ENCODE data around the gene SH3D19.

DNA sequence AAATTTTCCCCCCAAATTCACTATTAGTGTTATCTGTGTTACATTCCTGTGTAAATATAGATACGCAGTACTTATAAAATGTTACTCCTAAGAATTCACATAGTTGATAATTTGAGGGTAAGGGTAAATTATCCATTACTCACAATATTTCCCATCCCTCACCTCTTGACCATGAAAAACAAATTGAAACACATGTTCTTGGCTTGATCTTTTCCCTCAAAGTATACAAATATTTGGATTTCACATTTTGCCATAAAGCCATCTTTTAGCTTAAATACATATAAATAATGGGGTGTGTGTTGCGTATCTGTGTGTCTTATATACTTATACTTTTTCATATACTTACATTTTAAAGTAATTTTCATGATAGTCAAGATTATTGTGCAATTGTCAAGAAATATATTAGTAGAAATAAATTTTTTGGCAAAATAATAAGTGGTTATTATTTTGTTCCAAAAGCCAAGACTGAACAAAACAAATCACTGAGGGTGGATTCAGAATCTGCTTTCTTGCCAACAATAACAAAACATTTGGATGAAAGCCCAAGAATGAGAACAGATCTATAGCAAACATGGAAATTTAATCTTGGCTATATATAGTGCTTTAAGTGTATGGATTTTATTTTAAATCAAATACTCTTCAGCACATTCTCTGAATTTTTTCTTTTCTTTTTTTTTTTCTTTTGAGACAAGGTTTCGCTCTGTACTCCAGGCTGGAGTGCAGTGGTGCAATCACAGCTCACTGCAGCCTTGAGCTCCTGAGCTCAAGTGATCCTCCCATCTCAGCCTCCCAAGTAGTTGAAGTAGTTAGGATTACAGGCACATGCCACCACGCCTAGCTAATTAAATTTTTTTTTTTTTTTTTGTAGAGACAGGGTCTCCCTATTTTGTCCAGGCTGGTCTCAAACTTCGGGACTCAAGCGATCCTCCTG is 97.0 kb downstream of the SH3D19 start:
- TF ChIP-seq, protein P1, sequence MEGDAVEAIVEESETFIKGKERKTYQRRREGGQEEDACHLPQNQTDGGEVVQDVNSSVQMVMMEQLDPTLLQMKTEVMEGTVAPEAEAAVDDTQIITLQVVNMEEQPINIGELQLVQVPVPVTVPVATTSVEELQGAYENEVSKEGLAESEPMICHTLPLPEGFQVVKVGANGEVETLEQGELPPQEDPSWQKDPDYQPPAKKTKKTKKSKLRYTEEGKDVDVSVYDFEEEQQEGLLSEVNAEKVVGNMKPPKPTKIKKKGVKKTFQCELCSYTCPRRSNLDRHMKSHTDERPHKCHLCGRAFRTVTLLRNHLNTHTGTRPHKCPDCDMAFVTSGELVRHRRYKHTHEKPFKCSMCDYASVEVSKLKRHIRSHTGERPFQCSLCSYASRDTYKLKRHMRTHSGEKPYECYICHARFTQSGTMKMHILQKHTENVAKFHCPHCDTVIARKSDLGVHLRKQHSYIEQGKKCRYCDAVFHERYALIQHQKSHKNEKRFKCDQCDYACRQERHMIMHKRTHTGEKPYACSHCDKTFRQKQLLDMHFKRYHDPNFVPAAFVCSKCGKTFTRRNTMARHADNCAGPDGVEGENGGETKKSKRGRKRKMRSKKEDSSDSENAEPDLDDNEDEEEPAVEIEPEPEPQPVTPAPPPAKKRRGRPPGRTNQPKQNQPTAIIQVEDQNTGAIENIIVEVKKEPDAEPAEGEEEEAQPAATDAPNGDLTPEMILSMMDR (IDR thresholded peaks at IDR 0.05; ENCODE audit: borderline replicate concordance, extremely low read depth, low read length, poor library complexity, severe bottlenecking) = no peak
- no peak for TF ChIP-seq EZH2 (IDR thresholded peaks at IDR 0.05; ENCODE audit: borderline replicate concordance, low read depth, low read length, severe bottlenecking)
